Measurements from ENCODE around the gene TTLL11.

TTLL11 gene

GRCh38 chr9:121945849-121946248 lies 147.3 kb downstream of the TTLL11 start:
- TF ChIP-seq ZNF565 (CRISPR knock-in tag; conservative IDR thresholded peaks at IDR 0.05; ENCODE audit: low read depth) (no peak), TCF4 (CRISPR knock-in tag; IDR thresholded peaks at IDR 0.05; ENCODE audit: borderline replicate concordance) (no peak), BACH2 (CRISPR knock-in tag; IDR thresholded peaks at IDR 0.05; ENCODE audit: borderline replicate concordance) (no peak), ISL1 (CRISPR knock-in tag; IDR thresholded peaks at IDR 0.05) (0 out of 2 replicates have a peak, but pooled peaks have one; percentile 25), ZC3H10 (CRISPR knock-in tag; IDR thresholded peaks at IDR 0.05) (no peak), PATZ1 (CRISPR knock-in tag; IDR thresholded peaks at IDR 0.05; ENCODE audit: borderline replicate concordance) (no peak)
- ATAC-seq, result peak; percentile 85

GRCh38 chr9:121945281-121945680 lies 147.8 kb downstream of the TTLL11 start:
- ATAC-seq, result peak; percentile 67
- TF ChIP-seq RARB (CRISPR knock-in tag; IDR thresholded peaks at IDR 0.05), result no peak
- TF ChIP-seq SNAI2 (CRISPR knock-in tag; IDR thresholded peaks at IDR 0.05), result no peak
- TF ChIP-seq CSRNP3 (CRISPR knock-in tag; IDR thresholded peaks at IDR 0.05), result no peak
- TF ChIP-seq CREB5 (CRISPR knock-in tag; IDR thresholded peaks at IDR 0.05; ENCODE audit: low read depth), result no peak
- TF ChIP-seq ZNF8 (CRISPR knock-in tag; IDR thresholded peaks at IDR 0.05), result no peak
- TF ChIP-seq ZNF70 (CRISPR knock-in tag; IDR thresholded peaks at IDR 0.05), result no peak
- TF ChIP-seq ZC3H10 (CRISPR knock-in tag; IDR thresholded peaks at IDR 0.05), result no peak
- no peak for TF ChIP-seq TSHZ2 (CRISPR knock-in tag; IDR thresholded peaks at IDR 0.05)
- no peak for TF ChIP-seq GLIS3 (CRISPR knock-in tag; IDR thresholded peaks at IDR 0.05)
- no peak for TF ChIP-seq CSDC2 (CRISPR knock-in tag; IDR thresholded peaks at IDR 0.05)
- no peak for TF ChIP-seq PATZ1 (CRISPR knock-in tag; IDR thresholded peaks at IDR 0.05; ENCODE audit: borderline replicate concordance)
- no peak for TF ChIP-seq BACH2 (CRISPR knock-in tag; IDR thresholded peaks at IDR 0.05; ENCODE audit: borderline replicate concordance)
- no peak for TF ChIP-seq PPARA (CRISPR knock-in tag; IDR thresholded peaks at IDR 0.05; ENCODE audit: borderline replicate concordance)

- ATAC-seq, result peak; percentile 43
- no peak for TF ChIP-seq ZNF565 (CRISPR knock-in tag; conservative IDR thresholded peaks at IDR 0.05; ENCODE audit: low read depth)
- no peak for TF ChIP-seq OSR1 (CRISPR knock-in tag; IDR thresholded peaks at IDR 0.05)
- no peak for TF ChIP-seq TSHZ2 (CRISPR knock-in tag; IDR thresholded peaks at IDR 0.05)
- TF ChIP-seq TCF4 (CRISPR knock-in tag; IDR thresholded peaks at IDR 0.05; ENCODE audit: borderline replicate concordance), result no peak
- TF ChIP-seq CREB5 (CRISPR knock-in tag; IDR thresholded peaks at IDR 0.05; ENCODE audit: low read depth), result no peak
- no peak for TF ChIP-seq ZFP3 (CRISPR knock-in tag; IDR thresholded peaks at IDR 0.05)
- TF ChIP-seq SNAI2 (CRISPR knock-in tag; IDR thresholded peaks at IDR 0.05), result no peak
- TF ChIP-seq CSRNP3 (CRISPR knock-in tag; IDR thresholded peaks at IDR 0.05), result no peak
- TF ChIP-seq ISL1 (CRISPR knock-in tag; IDR thresholded peaks at IDR 0.05), result no peak
- no peak for TF ChIP-seq PATZ1 (CRISPR knock-in tag; IDR thresholded peaks at IDR 0.05; ENCODE audit: borderline replicate concordance)
These were observed 148.4 kb downstream of the TTLL11 start for GRCh38 chr9:121944711-121945191.

Measured in SK-N-SH treated with all-trans-retinoic acid at 6 μM for 48 hours (cell line).